Upper lobe of right lung (tissue), 1 donor: ENCODE results near the gene SIPA1. TPM values are rescaled to one million over a fixed set of nuclear protein-coding genes. Genes with fewer than 3 reads are reported as not detected.

Source experiments
- ATAC-seq: fragments of 200-7000 bp; cut with Tn5 transposase; one replicate; pipeline ENCODE4 v1.9.1; 2020; ENCODE audit warnings: mild to moderate bottlenecking, moderate library complexity
- DNase-seq: peaks from one replicate; pipeline ENCODE4 v3.0.0-alpha.2; 2020
- H3K27ac ChIP-seq: fragments of 200-600 bp; one replicate; pipeline ENCODE4 v1.8.0; 2022
- H3K27me3 ChIP-seq: fragments of 200-600 bp; one replicate; pipeline ENCODE4 v1.8.0; 2022; ENCODE audit warnings: mild to moderate bottlenecking
- H3K36me3 ChIP-seq: fragments of 200-600 bp; one replicate; pipeline ENCODE4 v1.8.0; 2022
- H3K4me1 ChIP-seq: fragments of 200-600 bp; one replicate; pipeline ENCODE4 v1.8.0; 2022
- H3K4me3 ChIP-seq: fragments of 200-600 bp; one replicate; pipeline ENCODE4 v1.8.0; 2022; ENCODE audit warnings: mild to moderate bottlenecking
- H3K9me3 ChIP-seq: fragments of 200-600 bp; one replicate; pipeline ENCODE4 v1.8.0; 2022
- intact Hi-C: fragments of 100-400 bp; cut with DNase I; formaldehyde crosslinking; loops from one replicate; pipeline ENCODE4 v1.11.0; 2022
- total RNA-seq: library from RNA; stranded (reverse); fragmentation: NEBNext Ultra II Directional; extraction: Animal tissue kit (Norgen Biotek cat#: 25700); gene quantifications from one replicate; pipeline ENCODE4 v1.2.1, GENCODE V29; 2021
- TF ChIP-seq, protein P1 (sequence below): fragments of 200-600 bp; IDR thresholded peaks from one replicate; pipeline ENCODE4 v1.8.0; 2022; ENCODE audit warnings: antibody characterized with exemption
- donor health status: DM: no; HTN: yes; CAD: no; lungs with severe emphysema.

SIPA1 gene
- total RNA-seq, 1 donor from 2014 or later: 86.5 TPM

GRCh38 chr11:65619281-65619928, 18.5 kb upstream of the SIPA1 start:
- TF ChIP-seq, protein P1, sequence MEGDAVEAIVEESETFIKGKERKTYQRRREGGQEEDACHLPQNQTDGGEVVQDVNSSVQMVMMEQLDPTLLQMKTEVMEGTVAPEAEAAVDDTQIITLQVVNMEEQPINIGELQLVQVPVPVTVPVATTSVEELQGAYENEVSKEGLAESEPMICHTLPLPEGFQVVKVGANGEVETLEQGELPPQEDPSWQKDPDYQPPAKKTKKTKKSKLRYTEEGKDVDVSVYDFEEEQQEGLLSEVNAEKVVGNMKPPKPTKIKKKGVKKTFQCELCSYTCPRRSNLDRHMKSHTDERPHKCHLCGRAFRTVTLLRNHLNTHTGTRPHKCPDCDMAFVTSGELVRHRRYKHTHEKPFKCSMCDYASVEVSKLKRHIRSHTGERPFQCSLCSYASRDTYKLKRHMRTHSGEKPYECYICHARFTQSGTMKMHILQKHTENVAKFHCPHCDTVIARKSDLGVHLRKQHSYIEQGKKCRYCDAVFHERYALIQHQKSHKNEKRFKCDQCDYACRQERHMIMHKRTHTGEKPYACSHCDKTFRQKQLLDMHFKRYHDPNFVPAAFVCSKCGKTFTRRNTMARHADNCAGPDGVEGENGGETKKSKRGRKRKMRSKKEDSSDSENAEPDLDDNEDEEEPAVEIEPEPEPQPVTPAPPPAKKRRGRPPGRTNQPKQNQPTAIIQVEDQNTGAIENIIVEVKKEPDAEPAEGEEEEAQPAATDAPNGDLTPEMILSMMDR: no peak
- peaks cover 56% of the 10 kb centered on the region for H3K36me3 ChIP-seq
- ATAC-seq (no peak), DNase-seq (no peak)
- intact Hi-C loops: no loop called here
- peaks cover 12% of the 10 kb centered on the region for H3K4me1 ChIP-seq
- H3K9me3 ChIP-seq: no peaks in the 10 kb centered on the region
- no peak overlapping the region for H3K27ac ChIP-seq
- no peak overlapping the region for H3K4me3 ChIP-seq
- no peaks in the 10 kb centered on the region for H3K27me3 ChIP-seq

- Histone ChIP-seq H3K4me1 (peaks cover 12% of the 10 kb centered on the region), H3K27me3 (no peaks in the 10 kb centered on the region), H3K9me3 (no peaks in the 10 kb centered on the region), H3K4me3 (no peak overlapping the region), H3K27ac (no peak overlapping the region), H3K36me3 (peaks cover 69% of the 10 kb centered on the region)
- ATAC-seq (peak; percentile 40), DNase-seq (no peak)
- TF ChIP-seq, protein P1: no peak
- intact Hi-C loops: no loop called here
Observed at GRCh38 chr11:65620666-65621065, 17.2 kb upstream of the SIPA1 start.

- no peak for DNase-seq
- ATAC-seq: peak; percentile 33
- Histone ChIP-seq H3K27me3 (no peaks in the 10 kb centered on the region), H3K4me3 (no peak overlapping the region), H3K36me3 (peaks cover 75% of the 10 kb centered on the region), H3K27ac (no peak overlapping the region), H3K4me1 (peaks cover 9% of the 10 kb centered on the region), H3K9me3 (no peaks in the 10 kb centered on the region)
- intact Hi-C loops: no loop called here
- TF ChIP-seq, protein P1: no peak
Observed at GRCh38 chr11:65621460-65621859, 16.4 kb upstream of the SIPA1 start.

- Histone ChIP-seq H3K4me3 (no peak overlapping the region), H3K36me3 (peaks cover 80% of the 10 kb centered on the region), H3K27ac (no peak overlapping the region), H3K4me1 (peaks cover 4% of the 10 kb centered on the region), H3K9me3 (no peaks in the 10 kb centered on the region), H3K27me3 (no peaks in the 10 kb centered on the region)
- ATAC-seq (no peak), DNase-seq (no peak)
- intact Hi-C loops: no loop called here
- TF ChIP-seq, protein P1: no peak
Observed at GRCh38 chr11:65622011-65622410, 15.9 kb upstream of the SIPA1 start.

DNA sequence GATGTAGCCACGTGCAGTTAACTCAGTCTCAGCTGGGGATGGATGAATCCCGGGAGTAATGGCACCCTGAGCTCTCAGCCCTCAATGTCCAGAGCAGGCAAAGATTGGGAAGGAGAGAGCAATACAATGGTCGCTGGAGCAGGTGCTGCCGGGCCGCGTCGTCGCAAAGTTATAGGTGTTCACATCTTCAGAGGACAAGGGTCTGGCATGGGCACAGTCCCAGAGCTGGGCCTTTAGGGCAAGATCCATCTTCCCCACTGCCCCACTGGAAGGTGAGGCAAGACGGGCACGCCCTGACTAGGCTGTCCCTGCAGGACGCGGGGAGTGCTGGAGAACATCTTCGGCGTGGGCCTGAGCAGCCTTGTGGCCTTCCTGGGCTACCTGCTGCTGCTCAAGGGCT, 14.7 kb upstream of the SIPA1 start:
- no peaks in the 10 kb centered on the region for H3K9me3 ChIP-seq
- no peaks in the 10 kb centered on the region for H3K4me1 ChIP-seq
- ATAC-seq (no peak), DNase-seq (no peak)
- intact Hi-C loops: no loop called here
- no peaks in the 10 kb centered on the region for H3K27me3 ChIP-seq
- no peak overlapping the region for H3K4me3 ChIP-seq
- H3K27ac ChIP-seq: no peak overlapping the region
- H3K36me3 ChIP-seq: peaks cover 82% of the 10 kb centered on the region
- TF ChIP-seq, protein P1: no peak
